Glutamatergic neuron (in vitro differentiated cells): Measurements from ENCODE around the gene MTARC1. TPM values are rescaled to one million over a fixed set of nuclear protein-coding genes. Genes with fewer than 3 reads are reported as not detected.

Source experiments
- DNase-seq: peaks from one replicate; pipeline ENCODE4 v3.0.0; 2022
- H3K27ac Mint-ChIP-seq: one replicate; pipeline ENCODE4 v1.8.0; 2020; ENCODE audit warnings: mild to moderate bottlenecking, mixed read lengths, inconsistent platforms; ENCODE audit not compliant: unreplicated experiment
- H3K27me3 Mint-ChIP-seq: one replicate; pipeline ENCODE4 v1.8.0; 2020; ENCODE audit warnings: mild to moderate bottlenecking, moderate library complexity, mixed read lengths, inconsistent platforms; ENCODE audit not compliant: unreplicated experiment
- H3K36me3 Mint-ChIP-seq: one replicate; pipeline ENCODE4 v1.8.0; 2020; ENCODE audit warnings: mild to moderate bottlenecking, mixed read lengths, inconsistent platforms; ENCODE audit not compliant: unreplicated experiment
- H3K4me1 Mint-ChIP-seq: one replicate; pipeline ENCODE4 v1.8.0; 2020; ENCODE audit warnings: mild to moderate bottlenecking, low read depth, mixed read lengths, inconsistent platforms; ENCODE audit not compliant: unreplicated experiment
- H3K4me3 Mint-ChIP-seq: one replicate; pipeline ENCODE4 v1.8.0; 2020; ENCODE audit warnings: mild to moderate bottlenecking, mixed read lengths, inconsistent platforms; ENCODE audit not compliant: unreplicated experiment
- H3K9me3 Mint-ChIP-seq: one replicate; pipeline ENCODE4 v1.8.0; 2020; ENCODE audit warnings: mild to moderate bottlenecking, moderate library complexity, mixed read lengths, inconsistent platforms; ENCODE audit not compliant: unreplicated experiment
- CTCF ChIP-seq: fragments of 200-600 bp; sonication (generic); IDR thresholded peaks from one replicate; pipeline ENCODE4 v1.5.0; 2021; ENCODE audit not compliant: partially characterized antibody, unreplicated experiment
- total RNA-seq: library from RNA; stranded (reverse); fragmentation: NEBNext Ultra II Directional; extraction: Animal tissue kit (Norgen Biotek cat#: 25700); gene quantifications from one replicate; pipeline ENCODE4 v1.2.1, GENCODE V29; 2021; ENCODE audit not compliant: unreplicated experiment

The MTARC1 gene
- total RNA-seq, 1 donor from 2014 or later, result 22.0 TPM

GRCh38 chr1:220791956-220792355 lies 5.2 kb downstream of the MTARC1 start:
- H3K4me3 Mint-ChIP-seq, result no peak overlapping the region
- no peaks in the 10 kb centered on the region for H3K27me3 Mint-ChIP-seq
- DNase-seq, result no peak
- no peaks in the 10 kb centered on the region for H3K9me3 Mint-ChIP-seq
- no peak for TF ChIP-seq CTCF
- no peaks in the 10 kb centered on the region for H3K4me1 Mint-ChIP-seq
- no peak overlapping the region for H3K27ac Mint-ChIP-seq
- H3K36me3 Mint-ChIP-seq, result no peaks in the 10 kb centered on the region

- TF ChIP-seq CTCF, result no peak
- no peak overlapping the region for H3K4me3 Mint-ChIP-seq
- peaks cover 5% of the 10 kb centered on the region for H3K27me3 Mint-ChIP-seq
- H3K27ac Mint-ChIP-seq, result no peak overlapping the region
- no peaks in the 10 kb centered on the region for H3K4me1 Mint-ChIP-seq
- no peaks in the 10 kb centered on the region for H3K9me3 Mint-ChIP-seq
- no peaks in the 10 kb centered on the region for H3K36me3 Mint-ChIP-seq
- no peak for DNase-seq
These were observed 9.8 kb downstream of the MTARC1 start for GRCh38 chr1:220796530-220796929.

DNA sequence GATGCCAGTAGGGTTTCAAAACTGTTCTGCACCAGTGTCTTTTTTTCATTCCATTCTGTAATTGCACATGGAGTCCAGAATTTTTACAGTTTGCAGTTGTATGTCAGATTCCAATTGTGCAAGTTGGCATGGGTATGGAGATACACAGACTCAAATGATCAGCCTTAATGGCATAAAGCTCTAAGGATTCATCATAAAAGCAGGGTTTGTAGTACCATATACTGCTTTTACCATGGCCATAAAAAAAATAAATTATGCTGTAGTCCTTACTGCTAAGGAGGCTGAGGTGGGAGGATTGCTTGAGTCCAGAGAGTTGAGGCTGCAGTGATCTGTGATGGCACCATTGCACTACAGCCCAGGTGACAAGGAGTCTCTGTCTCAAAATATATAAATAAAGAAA lies 10.3 kb downstream of the MTARC1 start:
- peaks cover 5% of the 10 kb centered on the region for H3K27me3 Mint-ChIP-seq
- no peaks in the 10 kb centered on the region for H3K36me3 Mint-ChIP-seq

GRCh38 chr1:220797553-220797952 lies 10.8 kb downstream of the MTARC1 start:
- H3K36me3 Mint-ChIP-seq, result no peaks in the 10 kb centered on the region
- no peak overlapping the region for H3K27ac Mint-ChIP-seq
- H3K9me3 Mint-ChIP-seq, result no peaks in the 10 kb centered on the region
- no peak for TF ChIP-seq CTCF
- H3K4me1 Mint-ChIP-seq, result no peaks in the 10 kb centered on the region
- DNase-seq, result no peak
- peaks cover 5% of the 10 kb centered on the region for H3K27me3 Mint-ChIP-seq
- no peak overlapping the region for H3K4me3 Mint-ChIP-seq

More for the DNA sequence above, 10.3 kb downstream of the MTARC1 start:
- H3K27ac Mint-ChIP-seq, result no peak overlapping the region
- DNase-seq, result no peak
- H3K9me3 Mint-ChIP-seq, result no peaks in the 10 kb centered on the region
- H3K4me3 Mint-ChIP-seq, result no peak overlapping the region
- H3K4me1 Mint-ChIP-seq, result no peaks in the 10 kb centered on the region
- no peak for TF ChIP-seq CTCF

GRCh38 chr1:220798338-220798737 lies 11.6 kb downstream of the MTARC1 start:
- Mint-ChIP-seq H3K27me3 (peaks cover 5% of the 10 kb centered on the region), H3K27ac (no peak overlapping the region), H3K9me3 (no peaks in the 10 kb centered on the region), H3K4me1 (peaks cover 2% of the 10 kb centered on the region), H3K4me3 (no peak overlapping the region), H3K36me3 (no peaks in the 10 kb centered on the region)
- no peak for TF ChIP-seq CTCF
- no peak for DNase-seq
